Activated naive CD4-positive, alpha-beta T cell treated with anti-CD3 and anti-CD28 coated beads for 36 hours (primary cell): ENCODE data around the gene MMRN2. TPM values are rescaled to one million over a fixed set of nuclear protein-coding genes. Genes with fewer than 3 reads are reported as not detected.

ENCODE experiments used
- CTCF ChIA-PET: fragments of 350-600 bp; sonication (Branson Sonifier 250); formaldehyde crosslinking; loops from one replicate; lab custom pipeline; 2021; ENCODE audit warnings: antibody characterized with exemption; lab: Charles Lee
- DNase-seq: peaks from one replicate; pipeline ENCODE4 v3.0.0-alpha.2; 2020
- H3K27ac Mint-ChIP-seq: one replicate; pipeline ENCODE4 v1.8.0; 2021; ENCODE audit warnings: mild to moderate bottlenecking, mixed read lengths
- H3K27me3 Mint-ChIP-seq: one replicate; pipeline ENCODE4 v1.8.0; 2021; ENCODE audit warnings: low read depth, mixed read lengths
- H3K36me3 Mint-ChIP-seq: one replicate; pipeline ENCODE4 v1.8.0; 2021; ENCODE audit warnings: low read depth, mixed read lengths
- H3K4me1 Mint-ChIP-seq: one replicate; pipeline ENCODE4 v1.8.0; 2021; ENCODE audit warnings: low read depth, mixed read lengths
- H3K4me3 Mint-ChIP-seq: one replicate; pipeline ENCODE4 v1.8.0; 2021; ENCODE audit warnings: mild to moderate bottlenecking, moderate library complexity, mixed read lengths
- H3K9me3 Mint-ChIP-seq: one replicate; pipeline ENCODE4 v1.8.0; 2021; ENCODE audit warnings: mixed read lengths
- intact Hi-C: fragments of 100-400 bp; cut with micrococcal nuclease; formaldehyde crosslinking; loops from one replicate; pipeline ENCODE4 v1.15.1; 2023
- total RNA-seq, 2 experiments: library from RNA; stranded (reverse); gene quantifications; one replicate each; pipeline ENCODE4 v1.2.3, GENCODE V29; 2021

Gene MMRN2
- total RNA-seq, 2 experiments from 2014 or later, result not detected

- Mint-ChIP-seq H3K4me1 (peaks cover 44% of the 10 kb centered on the region), H3K27ac (no peak overlapping the region), H3K4me3 (no peak overlapping the region), H3K36me3 (no peaks in the 10 kb centered on the region), H3K9me3 (no peaks in the 10 kb centered on the region), H3K27me3 (no peaks in the 10 kb centered on the region)
- intact Hi-C loops, result loop anchor here (2.0 kb wide), 1 partner anchor 279 kb away; no protein-coding TSS in a partner anchor
- DNase-seq, result no peak
- CTCF ChIA-PET, result interaction anchor here (0.6 to 3.1 kb wide), 6 partner anchors 17 to 264 kb away, joined by 5 to 11 read pairs (median 8); no protein-coding TSS in a partner anchor
Observed at GRCh38 chr10:86967481-86967941, 10.1 kb upstream of the MMRN2 start.

GRCh38 chr10:86965986-86966654, 8.7 kb upstream of the MMRN2 start:
- peak; percentile 51 for DNase-seq
- intact Hi-C loops, result loop anchor here (1.0 to 2.0 kb wide), 3 partner anchors 27 to 277 kb away; no protein-coding TSS in a partner anchor
- peak overlapping the region; percentile 77 for H3K27ac Mint-ChIP-seq
- no peaks in the 10 kb centered on the region for H3K27me3 Mint-ChIP-seq
- no peaks in the 10 kb centered on the region for H3K36me3 Mint-ChIP-seq
- CTCF ChIA-PET, result interaction anchor here (0.6 to 3.1 kb wide), 11 partner anchors 10 to 234 kb away, joined by 3 to 11 read pairs (median 5); no protein-coding TSS in a partner anchor
- H3K4me3 Mint-ChIP-seq, result peak overlapping the region; percentile 54
- H3K9me3 Mint-ChIP-seq, result no peaks in the 10 kb centered on the region
- H3K4me1 Mint-ChIP-seq, result peaks cover 39% of the 10 kb centered on the region

- Mint-ChIP-seq H3K4me3 (no peak overlapping the region), H3K27ac (no peak overlapping the region), H3K36me3 (no peaks in the 10 kb centered on the region), H3K4me1 (peaks cover 34% of the 10 kb centered on the region), H3K9me3 (no peaks in the 10 kb centered on the region), H3K27me3 (no peaks in the 10 kb centered on the region)
- no peak for DNase-seq
- CTCF ChIA-PET, result interaction anchor here (0.6 to 3.1 kb wide), 2 partner anchors 15 to 75 kb away, joined by 3 to 11 read pairs; no protein-coding TSS in a partner anchor
- intact Hi-C loops, result no loop called here
Observed at GRCh38 chr10:86964847-86965190, 7.4 kb upstream of the MMRN2 start.

GRCh38 chr10:86964061-86964846, 6.8 kb upstream of the MMRN2 start:
- intact Hi-C loops, result no loop called here
- Mint-ChIP-seq H3K9me3 (no peaks in the 10 kb centered on the region), H3K4me1 (peaks cover 30% of the 10 kb centered on the region), H3K27me3 (no peaks in the 10 kb centered on the region), H3K36me3 (no peaks in the 10 kb centered on the region), H3K27ac (no peak overlapping the region), H3K4me3 (no peak overlapping the region)
- CTCF ChIA-PET, result no interaction called here
- DNase-seq, result no peak

- intact Hi-C loops, result no loop called here
- DNase-seq, result no peak
- Mint-ChIP-seq H3K4me1 (peaks cover 26% of the 10 kb centered on the region), H3K36me3 (no peaks in the 10 kb centered on the region), H3K27me3 (no peaks in the 10 kb centered on the region), H3K27ac (no peak overlapping the region), H3K4me3 (no peak overlapping the region), H3K9me3 (no peaks in the 10 kb centered on the region)
- CTCF ChIA-PET, result no interaction called here
Observed at GRCh38 chr10:86963341-86963919, 6.0 kb upstream of the MMRN2 start.

- Mint-ChIP-seq H3K27me3 (no peaks in the 10 kb centered on the region), H3K9me3 (no peaks in the 10 kb centered on the region), H3K27ac (no peak overlapping the region), H3K4me1 (peaks cover 26% of the 10 kb centered on the region), H3K36me3 (no peaks in the 10 kb centered on the region), H3K4me3 (no peak overlapping the region)
- intact Hi-C loops, result no loop called here
- DNase-seq, result no peak
- CTCF ChIA-PET, result interaction anchor here (0.8 kb wide), 1 partner anchor 17 kb away, joined by 3 read pairs; no protein-coding TSS in a partner anchor
Observed at GRCh38 chr10:86962981-86963310, 5.5 kb upstream of the MMRN2 start.

GRCh38 chr10:86962136-86962980, 4.9 kb upstream of the MMRN2 start:
- Mint-ChIP-seq H3K36me3 (no peaks in the 10 kb centered on the region), H3K4me1 (peaks cover 20% of the 10 kb centered on the region), H3K9me3 (no peaks in the 10 kb centered on the region), H3K27me3 (no peaks in the 10 kb centered on the region), H3K4me3 (no peak overlapping the region), H3K27ac (no peak overlapping the region)
- DNase-seq, result no peak
- intact Hi-C loops, result no loop called here
- CTCF ChIA-PET, result interaction anchor here (0.8 to 2.7 kb wide), 2 partner anchors 16 to 24 kb away, joined by 3 to 22 read pairs; no protein-coding TSS in a partner anchor

- Mint-ChIP-seq H3K9me3 (no peaks in the 10 kb centered on the region), H3K4me1 (peaks cover 14% of the 10 kb centered on the region), H3K27me3 (no peaks in the 10 kb centered on the region), H3K27ac (no peak overlapping the region), H3K4me3 (no peak overlapping the region), H3K36me3 (no peaks in the 10 kb centered on the region)
- intact Hi-C loops, result no loop called here
- CTCF ChIA-PET, result interaction anchor here (2.7 kb wide), 1 partner anchor 23 kb away, joined by 22 read pairs; no protein-coding TSS in a partner anchor
- DNase-seq, result no peak
Observed at GRCh38 chr10:86961481-86962091, 4.2 kb upstream of the MMRN2 start.

- CTCF ChIA-PET, result interaction anchor here (1.4 to 2.7 kb wide), 2 partner anchors 10 to 22 kb away, joined by 3 to 22 read pairs; no protein-coding TSS in a partner anchor
- Mint-ChIP-seq H3K27me3 (no peaks in the 10 kb centered on the region), H3K36me3 (no peaks in the 10 kb centered on the region), H3K27ac (no peak overlapping the region), H3K4me3 (no peak overlapping the region), H3K9me3 (no peaks in the 10 kb centered on the region), H3K4me1 (peaks cover 10% of the 10 kb centered on the region)
- no peak for DNase-seq
- intact Hi-C loops, result loop anchor here (1.0 kb wide), 1 partner anchor 22 kb away; no protein-coding TSS in a partner anchor
Observed at GRCh38 chr10:86960863-86961434, 3.5 kb upstream of the MMRN2 start.

GRCh38 chr10:86960003-86960862, 2.8 kb upstream of the MMRN2 start:
- intact Hi-C loops, result loop anchor here (1.0 kb wide), 1 partner anchor 21 kb away; no protein-coding TSS in a partner anchor
- Mint-ChIP-seq H3K36me3 (no peaks in the 10 kb centered on the region), H3K27me3 (no peaks in the 10 kb centered on the region), H3K27ac (no peak overlapping the region), H3K9me3 (no peaks in the 10 kb centered on the region), H3K4me1 (peaks cover 5% of the 10 kb centered on the region), H3K4me3 (no peak overlapping the region)
- peak; percentile 46 for DNase-seq
- CTCF ChIA-PET, result interaction anchor here (1.4 to 2.7 kb wide), 2 partner anchors 11 to 22 kb away, joined by 3 to 22 read pairs; no protein-coding TSS in a partner anchor
